ENCODE data around the gene TADA2A.

Gene TADA2A

DNA sequence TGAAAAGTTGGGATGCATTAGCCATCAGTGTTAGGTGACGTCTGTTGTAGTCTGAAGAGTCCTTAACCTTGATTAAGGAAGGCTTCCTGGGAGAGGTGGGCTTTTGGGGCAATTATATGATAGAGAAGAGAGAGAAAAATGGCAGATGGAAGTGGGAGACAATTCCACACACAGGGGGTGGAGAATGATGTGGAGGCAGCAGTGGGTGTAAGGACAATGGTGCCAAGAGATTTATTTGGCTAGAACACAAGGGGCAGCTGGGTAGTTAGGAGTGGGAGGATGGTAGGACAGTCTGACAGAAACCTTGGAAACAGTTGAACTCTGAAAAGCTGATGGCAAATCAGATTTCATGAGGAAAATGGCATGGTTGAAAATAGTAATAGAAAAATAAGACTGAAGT is 72.3 kb downstream of the TADA2A start:
- TF ChIP-seq, protein P1, sequence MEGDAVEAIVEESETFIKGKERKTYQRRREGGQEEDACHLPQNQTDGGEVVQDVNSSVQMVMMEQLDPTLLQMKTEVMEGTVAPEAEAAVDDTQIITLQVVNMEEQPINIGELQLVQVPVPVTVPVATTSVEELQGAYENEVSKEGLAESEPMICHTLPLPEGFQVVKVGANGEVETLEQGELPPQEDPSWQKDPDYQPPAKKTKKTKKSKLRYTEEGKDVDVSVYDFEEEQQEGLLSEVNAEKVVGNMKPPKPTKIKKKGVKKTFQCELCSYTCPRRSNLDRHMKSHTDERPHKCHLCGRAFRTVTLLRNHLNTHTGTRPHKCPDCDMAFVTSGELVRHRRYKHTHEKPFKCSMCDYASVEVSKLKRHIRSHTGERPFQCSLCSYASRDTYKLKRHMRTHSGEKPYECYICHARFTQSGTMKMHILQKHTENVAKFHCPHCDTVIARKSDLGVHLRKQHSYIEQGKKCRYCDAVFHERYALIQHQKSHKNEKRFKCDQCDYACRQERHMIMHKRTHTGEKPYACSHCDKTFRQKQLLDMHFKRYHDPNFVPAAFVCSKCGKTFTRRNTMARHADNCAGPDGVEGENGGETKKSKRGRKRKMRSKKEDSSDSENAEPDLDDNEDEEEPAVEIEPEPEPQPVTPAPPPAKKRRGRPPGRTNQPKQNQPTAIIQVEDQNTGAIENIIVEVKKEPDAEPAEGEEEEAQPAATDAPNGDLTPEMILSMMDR (IDR thresholded peaks at IDR 0.05; ENCODE audit: extremely low read depth, insufficient read depth, missing control alignments): no peak
- in situ Hi-C loops (cut with MboI; ENCODE audit: low pct_unique_long_range_greater_than_20kb, low sequenced_read_pairs, unreplicated experiment): no loop called here
- no peak for DNase-seq (ENCODE audit: low spot score)

DNA sequence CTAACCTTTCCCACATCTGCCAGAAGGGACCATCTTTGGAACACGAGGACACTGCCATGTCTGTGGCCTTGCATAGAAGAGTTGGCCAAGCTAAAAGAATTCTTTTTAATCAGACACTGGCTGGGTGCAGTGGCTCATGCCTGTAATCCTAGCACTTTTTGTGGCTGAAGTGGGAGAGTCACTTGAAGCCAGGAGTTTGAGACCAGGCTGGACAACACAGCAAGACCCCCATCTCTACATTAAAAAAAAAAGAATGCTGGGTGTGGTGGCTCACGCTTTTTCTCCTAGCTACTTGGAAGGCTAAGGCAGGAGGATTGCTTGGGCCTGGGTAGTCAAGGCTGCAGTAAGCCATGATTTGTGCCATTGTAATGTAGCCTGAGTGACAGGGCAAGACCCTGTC is 73.7 kb downstream of the TADA2A start:
- DNase-seq (ENCODE audit: low spot score): no peak
- in situ Hi-C loops (cut with MboI; ENCODE audit: low pct_unique_long_range_greater_than_20kb, low sequenced_read_pairs, unreplicated experiment): no loop called here
- TF ChIP-seq, protein P1 (IDR thresholded peaks at IDR 0.05; ENCODE audit: extremely low read depth, insufficient read depth, missing control alignments): no peak

DNA sequence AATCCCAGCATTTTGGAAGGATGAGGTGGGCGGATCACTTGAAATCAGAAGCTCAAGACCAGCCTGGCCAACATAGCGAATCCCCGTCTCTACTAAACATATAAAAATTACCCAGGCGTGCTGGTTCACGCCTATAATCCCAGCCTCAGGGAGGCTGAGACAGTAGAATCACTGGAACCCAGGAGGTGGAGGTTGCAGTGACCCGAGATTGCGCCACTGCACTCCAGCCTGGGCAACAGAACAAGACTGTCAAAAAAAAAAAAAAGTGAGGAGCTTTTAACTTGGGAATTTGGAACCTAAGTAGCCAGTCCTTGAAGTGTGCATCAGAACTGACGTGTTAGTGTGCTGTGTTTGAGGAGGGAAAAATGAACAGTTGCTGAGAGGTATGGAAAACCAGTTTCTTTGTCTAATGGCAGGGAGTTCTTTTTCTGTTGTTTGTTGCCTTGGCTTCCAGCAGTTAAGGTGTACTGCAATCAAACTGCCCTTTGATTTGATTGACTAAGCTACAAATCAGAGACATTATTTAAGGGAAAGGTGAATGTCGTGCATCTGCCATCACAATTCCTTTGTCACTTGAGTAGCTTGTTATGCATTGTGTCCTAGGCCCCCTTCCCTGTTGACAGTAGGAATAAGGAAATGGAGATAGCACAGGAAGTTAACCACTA is 74.4 kb downstream of the TADA2A start:
- in situ Hi-C loops (cut with MboI; ENCODE audit: low pct_unique_long_range_greater_than_20kb, low sequenced_read_pairs, unreplicated experiment): no loop called here
- DNase-seq (ENCODE audit: low spot score): no peak
- TF ChIP-seq, protein P1 (IDR thresholded peaks at IDR 0.05; ENCODE audit: extremely low read depth, insufficient read depth, missing control alignments): no peak

DNA sequence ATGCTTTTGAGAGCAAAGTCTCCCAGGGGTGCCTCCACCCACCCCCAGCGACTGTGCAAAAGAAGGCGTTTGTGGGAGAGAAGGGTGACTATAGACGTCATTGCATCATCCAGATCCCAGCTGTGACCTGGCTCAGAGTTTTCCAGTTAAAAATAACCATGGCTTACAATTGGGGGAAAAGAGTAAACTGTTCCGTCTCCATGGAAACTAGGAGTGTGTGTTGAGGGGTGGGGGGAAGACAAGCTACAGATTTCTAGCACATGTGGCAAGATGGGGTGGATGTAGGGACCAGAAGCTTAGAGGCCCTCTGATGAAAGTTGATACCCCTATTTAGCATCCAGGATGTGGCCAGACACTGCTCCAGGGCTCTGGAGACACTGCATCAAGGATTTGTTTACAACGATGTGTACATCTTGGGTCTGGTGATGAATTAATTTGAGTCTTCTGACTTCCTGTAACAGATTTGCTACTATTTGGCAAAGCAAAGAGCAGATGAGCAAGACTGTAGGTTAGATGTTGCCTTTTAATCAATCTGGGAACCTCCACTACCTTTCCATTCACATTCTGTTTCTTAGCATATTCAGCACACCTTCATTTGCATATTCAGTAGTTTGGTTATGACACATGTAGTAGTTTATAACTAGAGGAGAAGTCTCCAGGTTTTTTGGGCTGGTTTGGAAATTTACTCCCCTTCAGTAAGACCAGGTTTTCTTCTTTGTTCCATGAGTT is 76.8 kb downstream of the TADA2A start:
- TF ChIP-seq, protein P1 (IDR thresholded peaks at IDR 0.05; ENCODE audit: extremely low read depth, insufficient read depth, missing control alignments): no peak
- peak; percentile 42 for DNase-seq (ENCODE audit: low spot score)
- in situ Hi-C loops (cut with MboI; ENCODE audit: low pct_unique_long_range_greater_than_20kb, low sequenced_read_pairs, unreplicated experiment): no loop called here

DNA sequence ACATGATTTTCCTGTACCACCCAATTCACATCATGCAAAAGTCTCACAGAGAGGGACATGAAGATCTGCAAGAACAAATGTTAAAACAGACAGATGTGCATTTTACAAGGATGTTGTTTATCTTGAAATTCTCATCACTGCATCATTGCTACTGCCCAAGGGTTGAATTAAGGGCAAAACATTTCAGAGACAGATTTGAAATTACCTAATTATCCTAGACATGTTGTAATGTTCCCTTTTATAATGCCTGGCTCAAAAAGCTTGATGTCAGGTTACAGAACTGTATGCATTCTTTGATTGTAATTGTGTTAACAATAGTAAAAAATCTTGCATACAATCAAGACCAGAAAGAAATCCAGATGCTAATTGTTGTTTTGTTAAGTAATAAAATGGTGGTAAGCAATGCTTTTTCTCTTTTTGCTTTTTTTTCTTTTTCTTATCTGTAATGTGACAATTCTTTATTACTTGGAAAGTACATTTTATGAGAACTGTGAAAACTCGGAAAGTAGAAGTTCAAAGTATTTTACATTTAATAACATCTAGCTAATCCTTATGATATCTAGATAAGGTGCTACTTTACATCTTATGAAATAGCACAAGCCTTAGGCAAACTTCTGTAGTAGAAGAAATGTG is 79.4 kb downstream of the TADA2A start:
- DNase-seq (ENCODE audit: low spot score): no peak
- TF ChIP-seq, protein P1 (IDR thresholded peaks at IDR 0.05; ENCODE audit: extremely low read depth, insufficient read depth, missing control alignments): no peak
- in situ Hi-C loops (cut with MboI; ENCODE audit: low pct_unique_long_range_greater_than_20kb, low sequenced_read_pairs, unreplicated experiment): no loop called here

DNA sequence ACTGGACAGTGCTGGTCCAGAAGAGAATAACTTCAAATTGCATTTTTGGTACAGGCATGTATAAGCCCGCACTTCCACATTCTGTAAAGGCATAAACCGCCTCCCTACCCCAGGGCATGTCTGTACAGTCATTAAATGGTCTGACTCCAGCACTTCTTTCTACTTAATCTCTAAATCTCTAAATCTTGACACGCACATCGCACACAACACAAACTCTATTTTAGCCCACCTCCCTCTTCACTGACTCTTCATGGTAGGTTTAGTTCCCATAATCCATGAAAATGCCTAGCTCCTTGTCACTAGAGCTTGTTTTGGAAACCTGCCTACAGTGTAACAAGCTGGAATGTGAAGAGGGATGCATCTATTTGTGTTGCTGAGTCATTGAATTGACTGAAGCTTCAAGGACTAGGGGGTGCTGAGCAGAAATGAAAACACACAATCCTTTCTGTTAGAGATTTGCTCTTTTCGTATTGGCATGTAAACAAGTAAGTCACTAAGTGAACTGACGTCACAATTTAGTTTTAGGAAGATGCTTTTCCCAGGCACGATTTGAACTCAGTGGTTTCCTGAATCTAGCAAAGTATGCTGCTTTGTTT is 81.4 kb downstream of the TADA2A start:
- DNase-seq (ENCODE audit: low spot score): peak; percentile 41
- in situ Hi-C loops (cut with MboI; ENCODE audit: low pct_unique_long_range_greater_than_20kb, low sequenced_read_pairs, unreplicated experiment): no loop called here
- TF ChIP-seq, protein P1 (IDR thresholded peaks at IDR 0.05; ENCODE audit: extremely low read depth, insufficient read depth, missing control alignments): no peak

Data from GM13977 (cell line).